GM12873 (cell line): ENCODE data around the gene RARG.

Source experiments
- CTCF ChIP-seq: IDR thresholded peaks from 2 replicates; pipeline ENCODE4 v1.5.1; 2012; ENCODE audit warnings: low read depth, mild to moderate bottlenecking, moderate library complexity, low read length, control low read depth; ENCODE audit not compliant: insufficient read depth; ENCODE audit errors: missing control alignments

RARG gene

DNA sequence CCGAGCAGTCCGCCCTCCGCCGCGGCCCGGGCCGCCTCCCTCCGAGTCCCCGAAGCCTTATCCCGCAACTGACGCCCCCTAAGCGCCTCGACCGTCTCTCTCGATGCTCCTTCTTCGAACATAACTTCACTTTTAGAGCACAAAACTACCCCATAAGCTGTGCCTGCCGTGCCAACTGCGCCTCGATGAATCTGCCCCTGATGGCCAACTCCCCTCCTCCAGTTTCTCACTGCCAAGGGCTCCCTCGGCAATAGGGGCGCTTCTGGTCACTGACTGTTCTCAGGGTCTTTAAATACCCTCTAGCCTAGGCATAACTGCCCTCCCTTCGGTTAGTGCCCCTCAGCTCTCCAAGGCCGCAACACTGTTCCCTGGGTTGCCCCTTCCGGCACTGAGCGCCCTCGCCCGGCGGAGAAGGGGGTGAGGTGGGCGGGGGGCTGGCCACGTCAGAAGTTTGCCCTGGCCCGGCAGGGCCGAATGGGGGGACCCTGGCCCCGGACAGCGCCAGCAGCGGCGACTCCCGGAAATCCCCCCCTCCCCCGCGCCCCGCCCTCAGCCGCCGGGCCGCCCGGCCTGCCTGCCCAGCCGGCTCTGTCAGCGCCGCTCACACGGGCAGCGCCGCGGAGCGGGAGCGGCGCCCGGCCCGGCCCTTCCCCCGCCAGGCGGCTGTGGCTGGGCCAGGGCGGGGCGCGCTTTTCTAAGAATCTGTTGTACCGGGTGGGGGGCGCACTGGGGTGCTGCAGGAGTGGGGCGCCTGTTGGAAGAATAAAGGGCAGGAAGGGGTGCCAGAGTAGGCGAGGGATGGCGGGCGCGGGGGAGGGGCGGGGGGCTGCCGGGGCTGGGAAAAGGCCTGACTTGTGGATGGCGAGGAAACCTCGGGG lies 10.6 kb downstream of the RARG start:
- peak; percentile 29 for TF ChIP-seq CTCF

- TF ChIP-seq CTCF: no peak
These were observed 11.3 kb downstream of the RARG start for GRCh38 chr12:53220694-53221202.

DNA sequence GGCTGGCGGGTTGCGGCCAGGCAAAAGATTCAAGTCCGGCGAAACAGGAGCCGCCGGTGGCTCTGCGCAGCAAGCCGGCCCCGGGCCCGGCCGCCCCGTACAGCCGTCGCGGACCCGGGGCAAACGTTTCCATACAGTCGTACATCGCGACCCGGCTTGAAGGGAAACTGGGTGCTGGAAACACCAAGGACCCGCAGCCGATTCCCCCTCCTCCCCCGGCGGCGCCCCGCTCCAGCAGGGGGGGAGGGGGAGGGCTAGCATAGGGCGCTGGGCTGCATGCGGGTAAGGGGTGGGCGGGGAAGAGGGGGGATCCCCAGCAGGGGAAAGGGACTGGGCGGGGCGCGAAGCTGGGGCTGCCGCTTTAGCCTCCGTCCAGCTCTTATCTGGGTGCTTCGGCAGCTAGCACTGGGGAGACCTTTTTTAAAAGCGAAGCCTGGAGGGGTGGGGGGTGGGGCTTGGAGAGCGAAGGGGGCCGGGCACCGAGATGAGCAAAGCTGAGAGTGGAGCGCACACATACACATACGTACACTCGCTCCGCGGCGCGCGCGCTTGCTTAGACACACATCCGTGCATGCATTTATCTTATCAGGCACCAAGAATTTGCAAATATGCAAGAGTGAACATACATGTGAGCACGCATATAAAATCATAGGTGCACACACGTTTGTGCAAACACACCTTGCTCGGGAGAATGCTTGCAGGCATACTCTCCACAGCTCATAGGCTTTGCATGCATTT lies 11.9 kb downstream of the RARG start:
- no peak for TF ChIP-seq CTCF

- no peak for TF ChIP-seq CTCF
These were observed 12.6 kb downstream of the RARG start for GRCh38 chr12:53219292-53219955.

GRCh38 chr12:53218551-53219291 lies 13.3 kb downstream of the RARG start:
- TF ChIP-seq CTCF: no peak

DNA sequence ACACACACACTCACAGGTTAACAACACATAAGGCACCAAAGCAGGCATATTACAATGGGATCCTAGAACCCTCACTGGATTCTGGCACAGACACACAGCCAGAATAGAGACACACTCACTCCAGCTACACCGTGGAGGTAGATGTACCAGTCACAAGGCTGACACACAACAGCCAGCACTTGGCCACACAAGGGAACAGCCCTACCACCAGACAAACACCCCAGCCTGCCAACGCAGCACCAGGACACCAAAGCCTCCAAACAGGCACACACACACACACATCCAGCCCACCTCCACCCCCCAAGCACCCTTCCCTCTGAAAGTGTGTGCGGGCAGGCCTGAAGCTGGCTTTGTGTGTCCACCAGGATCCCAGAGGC lies 14.1 kb downstream of the RARG start:
- TF ChIP-seq CTCF: no peak
